Measurements from ENCODE around the gene IL17RE. TPM values are rescaled to one million over a fixed set of nuclear protein-coding genes. Genes with fewer than 3 reads are reported as not detected.
"Not testable (repeated sequence)": the region's sequence is repeated elsewhere in the genome, so short reads cannot be mapped to it uniquely, and the experiment has no call there.

Gene IL17RE
- total RNA-seq, 4 donors from 2014 or later: 71.1 to 117 (median 81.1) TPM

- H3K4me3 ChIP-seq (ENCODE audit: low read depth, poor library complexity, severe bottlenecking): no peak overlapping the region
- WGBS, 2 donors: 86 to 96% methylated on average over 4 to 5 of the region's 5 CpGs
- DNase-seq (ENCODE audit: low spot score in 2 of 2): no peak
- TF ChIP-seq POLR2A (IDR thresholded peaks at IDR 0.05) (no peak), CTCF (IDR thresholded peaks at IDR 0.05) (no peak)
- intact Hi-C loops (cut with DNase I; ENCODE audit: low total_unique reads): no loop called here
Measured at GRCh38 chr3:9861626-9862130, 41.0 kb upstream of the IL17RE start.

GRCh38 chr3:9862391-9863057 lies 40.1 kb upstream of the IL17RE start:
- 19 to 38% methylated on average over 18 to 26 of the region's 45 CpGs for WGBS, 2 donors
- TF ChIP-seq CTCF (IDR thresholded peaks at IDR 0.05) (peak in 1 of 3 donors; percentile 15), POLR2A (IDR thresholded peaks at IDR 0.05) (no peak)
- intact Hi-C loops (cut with DNase I; ENCODE audit: low total_unique reads): no loop called here
- H3K4me3 ChIP-seq (ENCODE audit: low read depth, poor library complexity, severe bottlenecking): no peak overlapping the region
- peak in 1 of 2 donors; percentile 92 for DNase-seq (ENCODE audit: low spot score in 2 of 2)

- DNase-seq (ENCODE audit: low spot score in 2 of 2): no peak
- WGBS, 2 donors: 56 to 62% methylated on average over 15 to 16 of the region's 22 CpGs
- TF ChIP-seq CTCF (IDR thresholded peaks at IDR 0.05): no peak
- TF ChIP-seq POLR2A (IDR thresholded peaks at IDR 0.05): no peak
Measured at GRCh38 chr3:9863058-9863772, 39.4 kb upstream of the IL17RE start.

GRCh38 chr3:9864200-9864927 lies 38.3 kb upstream of the IL17RE start:
- WGBS, 2 donors: 72 to 74% methylated on average over 16 of the region's 16 CpGs
- intact Hi-C loops (cut with DNase I; ENCODE audit: low total_unique reads): no loop called here
- DNase-seq (ENCODE audit: low spot score in 2 of 2): peak; percentile 80 to 91
- TF ChIP-seq POLR2A (IDR thresholded peaks at IDR 0.05) (no peak), CTCF (IDR thresholded peaks at IDR 0.05) (no peak)
- H3K4me3 ChIP-seq (ENCODE audit: low read depth, poor library complexity, severe bottlenecking): no peak overlapping the region

More at GRCh38 chr3:9863058-9863772, 39.4 kb upstream of the IL17RE start:
- no peak overlapping the region for H3K4me3 ChIP-seq (ENCODE audit: low read depth, poor library complexity, severe bottlenecking)
- intact Hi-C loops (cut with DNase I; ENCODE audit: low total_unique reads): no loop called here

GRCh38 chr3:9865125-9865637 lies 37.5 kb upstream of the IL17RE start:
- 78 to 86% methylated on average over 10 of the region's 10 CpGs for WGBS, 2 donors
- intact Hi-C loops (cut with DNase I; ENCODE audit: low total_unique reads); H3K4me3 ChIP-seq (ENCODE audit: low read depth, poor library complexity, severe bottlenecking); DNase-seq (ENCODE audit: low spot score in 2 of 2): not testable (repeated sequence)

- intact Hi-C loops (cut with DNase I; ENCODE audit: low total_unique reads): no loop called here
- H3K4me3 ChIP-seq (ENCODE audit: low read depth, poor library complexity, severe bottlenecking): no peak overlapping the region
- 65 to 78% methylated on average over 8 of the region's 8 CpGs for WGBS, 2 donors
- TF ChIP-seq POLR2A (IDR thresholded peaks at IDR 0.05) (no peak), CTCF (IDR thresholded peaks at IDR 0.05) (no peak)
- DNase-seq (ENCODE audit: low spot score in 2 of 2): no peak
Measured at GRCh38 chr3:9866639-9867038, 36.0 kb upstream of the IL17RE start.

Measured in lower leg skin (tissue), 4 donors.